HepG2 (cell line): ENCODE measurements around the gene USP15. TPM values are rescaled to one million over a fixed set of nuclear protein-coding genes. Genes with fewer than 3 reads are reported as not detected.

ENCODE experiments used
- ATAC-seq: fragments of 200-7000 bp; cut with Tn5 transposase; 3 replicates; pipeline ENCODE4 v1.9.1; 2020; ENCODE audit warnings: mild to moderate bottlenecking, moderate library complexity
- BruUV-seq: library from RNA; stranded (reverse); fragments of 400-500 nt; replicated peaks from 2 replicates; lab custom pipeline; 2021; lab: Mats Ljungman, UMichigan
- CTCF ChIA-PET: fragments of 300-600 bp; formaldehyde crosslinking; extraction: SDS; loops from one replicate; lab custom pipeline; 2021; ENCODE audit warnings: low total read pairs, inconsistent platforms, low intra/inter-chr PET ratio; lab: Yijun Ruan, JAX
- POLR2A ChIA-PET: fragments of 350-600 bp; sonication (Branson Sonifier 250); formaldehyde crosslinking; loops from one replicate; lab custom pipeline; 2020; ENCODE audit warnings: antibody characterized with exemption, inconsistent platforms; lab: Yijun Ruan, JAX
- DNase-seq: peaks from one replicate; pipeline ENCODE4 v3.0.0-alpha.2; 2015; ENCODE audit warnings: low spot score
- FAIRE-seq: peaks from 3 replicates; lab custom pipeline; 2011; peaks lifted over from hg19 to GRCh38; lab: Jason Lieb, UNC
- H2AFZ ChIP-seq: one replicate; pipeline ENCODE4 v1.6.1; 2011; ENCODE audit warnings: low read length, inconsistent platforms
- H3K27ac ChIP-seq: fragments of 300-600 bp; 3 replicates; pipeline ENCODE4 v1.8.0; 2011; ENCODE audit warnings: mixed run types, mild to moderate bottlenecking, mixed read lengths, low read length, inconsistent platforms; ENCODE audit not compliant: insufficient read depth; ENCODE audit errors: extremely low read length
- H3K27me3 ChIP-seq, 2 experiments: fragments of 200-600 bp in 1 of 2; 2 replicates in 1 of 2; 3 replicates in 1 of 2; pipeline versions ENCODE4 v1.6.0 to v1.8.0; 2011; ENCODE audit warnings: low read length in 2 of 2, mild to moderate bottlenecking in 2 of 2, moderate library complexity in 2 of 2, inconsistent platforms in 1 of 2; ENCODE audit not compliant: insufficient read depth in 2 of 2, control insufficient read depth in 1 of 2
- H3K36me3 ChIP-seq, 2 experiments: fragments of 200-600 bp in 1 of 2; replicated peaks in 1 of 2; 2 replicates in 1 of 2; 3 replicates in 1 of 2; pipeline versions ENCODE4 v1.5.1 to v1.8.0; 2011; ENCODE audit warnings: low read length in 2 of 2, inconsistent platforms in 1 of 2; ENCODE audit not compliant: insufficient read depth in 2 of 2, control insufficient read depth in 1 of 2
- H3K4me1 ChIP-seq: 2 replicates; pipeline ENCODE4 v1.5.1; 2012; ENCODE audit warnings: low read length, inconsistent platforms; ENCODE audit not compliant: insufficient read depth
- H3K4me2 ChIP-seq: 2 replicates; pipeline ENCODE4 v1.6.0; 2011; ENCODE audit warnings: low read depth, low read length, inconsistent platforms
- H3K4me3 ChIP-seq, 3 experiments: fragments of 200-600 bp in 1 of 3; sonication (generic), shearing (Covaris generic) in 1 of 3; replicated peaks in 1 of 3; 2 replicates each; pipeline ENCODE4 v1.5.1; 2011 to 2016; ENCODE audit warnings: low read length in 3 of 3, inconsistent platforms in 2 of 3, low read depth in 2 of 3, mild to moderate bottlenecking in 2 of 3, control low read depth in 1 of 3, mixed read lengths in 1 of 3; ENCODE audit not compliant: insufficient read depth in 1 of 3
- H3K79me2 ChIP-seq: one replicate; pipeline ENCODE4 v1.6.1; 2011; ENCODE audit warnings: low read length, inconsistent platforms; ENCODE audit not compliant: insufficient read depth
- H3K9ac ChIP-seq: 2 replicates; pipeline ENCODE4 v1.6.0; 2011; ENCODE audit warnings: mild to moderate bottlenecking, low read depth, low read length, inconsistent platforms; ENCODE audit not compliant: insufficient read depth
- H3K9me3 ChIP-seq: 2 replicates; pipeline ENCODE4 v1.5.1; 2012; ENCODE audit warnings: mild to moderate bottlenecking, low read length
- H4K20me1 ChIP-seq: 2 replicates; pipeline ENCODE4 v1.6.0; 2011; ENCODE audit warnings: inconsistent platforms, mild to moderate bottlenecking, low read length, moderate library complexity; ENCODE audit not compliant: insufficient read depth
- ARNTL ChIP-seq: sonication (generic); formaldehyde crosslinking; IDR thresholded peaks from 2 replicates; pipeline ENCODE4 v1.4.0; 2020; ENCODE audit warnings: mild to moderate bottlenecking, missing genetic modification reagents
- ATF7 ChIP-seq, 2 experiments: fragments of 450-650 bp in 1 of 2; sonication (generic) in 1 of 2; formaldehyde crosslinking in 1 of 2; IDR thresholded peaks; 2 replicates each; pipeline versions ENCODE4 v1.4.0 to v1.6.1; 2016 to 2020; ENCODE audit warnings: antibody characterized with exemption in 1 of 2, mild to moderate bottlenecking in 1 of 2, missing genetic modification reagents in 1 of 2
- CHCHD3 ChIP-seq: sonication (generic); formaldehyde crosslinking; IDR thresholded peaks from 2 replicates; pipeline ENCODE4 v1.8.0; 2022; ENCODE audit warnings: mild to moderate bottlenecking, missing genetic modification reagents, moderate library complexity
- CTCF ChIP-seq: sonication (generic); formaldehyde crosslinking; IDR thresholded peaks from 2 replicates; pipeline ENCODE4 v1.5.0; 2020; ENCODE audit warnings: mild to moderate bottlenecking, missing genetic modification reagents, moderate library complexity
- FOXM1 ChIP-seq: sonication (generic); formaldehyde crosslinking; IDR thresholded peaks from 2 replicates; pipeline ENCODE4 v1.5.0; 2020; ENCODE audit warnings: missing genetic modification reagents
- HNRNPH1 ChIP-seq: fragments of 200-400 bp; formaldehyde crosslinking; optimal IDR thresholded peaks from 2 replicates; pipeline ENCODE3; 2017; ENCODE audit warnings: mild to moderate bottlenecking, low read depth, low read length
- LCORL ChIP-seq, 2 experiments: fragments of 450-650 bp in 1 of 2; sonication (generic) in 1 of 2; formaldehyde crosslinking in 1 of 2; IDR thresholded peaks; 2 replicates each; pipeline versions ENCODE4 v1.5.0 to v1.6.1; 2017 to 2020; ENCODE audit warnings: antibody characterized with exemption in 1 of 2, missing genetic modification reagents in 1 of 2
- MIER3 ChIP-seq: IDR thresholded peaks from 2 replicates; pipeline ENCODE4 v1.6.1; 2016; ENCODE audit warnings: missing compliant biosample characterization, borderline replicate concordance
- RFX5 ChIP-seq: IDR thresholded peaks from 2 replicates; pipeline ENCODE4 v1.6.1; 2011; ENCODE audit warnings: low read depth, low read length, improper control_type of control experiment
- SP5 ChIP-seq: IDR thresholded peaks from 2 replicates; pipeline ENCODE4 v1.6.1; 2016; ENCODE audit warnings: low read depth, borderline replicate concordance
- TRIM22 ChIP-seq: fragments of 450-650 bp; IDR thresholded peaks from 2 replicates; pipeline ENCODE4 v1.6.1; 2017
- ZBTB10 ChIP-seq: sonication (generic); formaldehyde crosslinking; IDR thresholded peaks from 2 replicates; pipeline ENCODE4 v1.4.0; 2020; ENCODE audit warnings: missing genetic modification reagents, borderline replicate concordance
- ZFP36 ChIP-seq: fragments of 150-350 bp; IDR thresholded peaks from 2 replicates; pipeline ENCODE4 v1.6.1; 2018; ENCODE audit warnings: borderline replicate concordance, low read length, low read depth; ENCODE audit not compliant: partially characterized antibody
- ZNF17 ChIP-seq: sonication (generic); formaldehyde crosslinking; IDR thresholded peaks from 2 replicates; pipeline ENCODE4 v1.5.0; 2020; ENCODE audit warnings: mild to moderate bottlenecking, missing genetic modification reagents
- ZNF484 ChIP-seq: sonication (generic); formaldehyde crosslinking; IDR thresholded peaks from 2 replicates; pipeline ENCODE4 v1.5.1; 2020; ENCODE audit warnings: mild to moderate bottlenecking, low read depth, missing genetic modification reagents, borderline replicate concordance
- ZNF639 ChIP-seq: conservative IDR thresholded peaks from 2 replicates; pipeline ENCODE4 v1.6.1; 2018; ENCODE audit warnings: missing genetic modification reagents
- ZNF776 ChIP-seq: sonication (generic); formaldehyde crosslinking; IDR thresholded peaks from 2 replicates; pipeline ENCODE4 v1.4.0; 2020; ENCODE audit warnings: mild to moderate bottlenecking, missing genetic modification reagents
- ZNF841 ChIP-seq: sonication (generic); formaldehyde crosslinking; IDR thresholded peaks from 2 replicates; pipeline ENCODE4 v1.8.1; 2023; ENCODE audit warnings: missing genetic modification reagents, borderline replicate concordance
- WGBS: methylation state at CpG from one replicate; pipeline ENCODE4 v1.1.6; 2017; ENCODE audit warnings: low lambda C conversion rate; 5-methylcytosine and 5-hydroxymethylcytosine counted together
- in situ Hi-C: cut with HindIII; loops from 2 replicates; pipeline ENCODE4 v1.10.0; 2017; ENCODE audit warnings: low pct_unique_long_range_greater_than_20kb; ENCODE audit not compliant: extremely low pct_ligation_motif_present
- intact Hi-C: fragments of 100-400 bp; cut with micrococcal nuclease; formaldehyde crosslinking; loops from one replicate; pipeline ENCODE4 v1.10.0; 2022; ENCODE audit not compliant: unreplicated experiment
- polyA plus RNA-seq, 8 experiments: library from polyadenylated mRNA; depleted of rRNA in 3 of 8; stranded (reverse) in 7 of 8; unstranded in 1 of 8; fragments of >200 nt; fragmentation: Illumina TruSeq in 4 of 8; extraction: Trizol in 4 of 8; gene quantifications; 2 replicates each; pipeline versions ENCODE4 v1.2.1 to v1.2.3, GENCODE V29; 2011 to 2016; ENCODE audit warnings: low read depth in 4 of 8, missing spikeins in 1 of 8, mixed read lengths in 1 of 8; ENCODE audit not compliant: insufficient read depth in 1 of 8
- total RNA-seq, 5 experiments: library from RNA; depleted of rRNA; stranded (reverse); fragments of >200 nt; fragmentation: Illumina TruSeq; extraction: Trizol; gene quantifications; 2 replicates each; pipeline ENCODE4 v1.2.3, GENCODE V29; 2016; ENCODE audit warnings: low read depth in 1 of 5

Gene USP15
- total and polyA plus RNA-seq, 2 of the 13 experiments (the other 11 are each of a cell fraction or from before 2014, with no cell fraction given), result 17.3 to 51.7 TPM

GRCh38 chr12:62382526-62382925 is 122.3 kb downstream of the USP15 start:
- BruUV-seq, result no TSS peak
- ChIA-PET POLR2A (no interaction called here), CTCF (no interaction called here)
- H3K4me2 ChIP-seq, result no peak overlapping the region
- H3K4me1 ChIP-seq, result no peaks in the 10 kb centered on the region
- H2AFZ ChIP-seq, result no peak overlapping the region
- H3K9me3 ChIP-seq, result no peaks in the 10 kb centered on the region
- no peaks in the 10 kb centered on the region for H3K27me3 ChIP-seq
- H3K79me2 ChIP-seq, result no peaks in the 10 kb centered on the region
- DNase-seq, result no peak
- in situ Hi-C loops, result no loop called here
- TF ChIP-seq RFX5 (no peak), ZNF17 (CRISPR knock-in tag) (no peak), ZNF841 (no peak), MIER3 (no peak), ZFP36 (no peak), SP5 (CRISPR knock-in tag) (no peak), FOXM1 (CRISPR knock-in tag) (no peak), CTCF (CRISPR knock-in tag) (no peak), ZBTB10 (CRISPR knock-in tag) (no peak), ZNF484 (no peak), LCORL (IDR thresholded peaks at IDR 0.05) (no peak), LCORL (CRISPR knock-in tag; IDR thresholded peaks at IDR 0.05) (no peak), ARNTL (no peak), TRIM22 (no peak), ZNF776 (CRISPR knock-in tag) (no peak), ATF7 (IDR thresholded peaks at IDR 0.05) (no peak), ATF7 (CRISPR knock-in tag; IDR thresholded peaks at IDR 0.05) (no peak), HNRNPH1 (no peak), CHCHD3 (CRISPR knock-in tag) (no peak), ZNF639 (CRISPR knock-in tag) (no peak)
- TF ChIP-seq, all 625 proteins: peak for 0
- intact Hi-C loops, result no loop called here
- WGBS, result 97% methylated on average over 2 of the region's 2 CpGs
- FAIRE-seq, result no peak
- Histone ChIP-seq H3K36me3 (peaks cover 0 to 17% of the 10 kb centered on the region in 2 experiments; a peak in 2 of 5 replicates), H3K4me3 (no peak overlapping the region), H3K9ac (no peak overlapping the region), H3K27ac (no peak overlapping the region), H4K20me1 (no peaks in the 10 kb centered on the region)
- no peak for ATAC-seq
